IPS-15b (cell line): ENCODE data around the gene IHH.

ENCODE experiments used
- H3K27me3 ChIP-seq: one replicate; pipeline ENCODE4 v1.6.1; 2013; ENCODE audit warnings: low read length; ENCODE audit not compliant: control insufficient read depth, insufficient read depth
- H3K36me3 ChIP-seq: one replicate; pipeline ENCODE4 v1.6.1; 2013; ENCODE audit warnings: low read length; ENCODE audit not compliant: control insufficient read depth, insufficient read depth
- H3K4me1 ChIP-seq: one replicate; pipeline ENCODE4 v1.6.1; 2013; ENCODE audit warnings: mild to moderate bottlenecking, low read length; ENCODE audit not compliant: control insufficient read depth, insufficient read depth
- H3K4me3 ChIP-seq: one replicate; pipeline ENCODE4 v1.5.1; 2013; ENCODE audit warnings: low read depth, low read length
- H3K9ac ChIP-seq: one replicate; pipeline ENCODE4 v1.6.1; 2013; ENCODE audit warnings: low read depth, mild to moderate bottlenecking, low read length
- H3K9me3 ChIP-seq: one replicate; pipeline ENCODE4 v1.6.1; 2013; ENCODE audit warnings: mild to moderate bottlenecking, low read length; ENCODE audit not compliant: control insufficient read depth, insufficient read depth

Gene IHH

DNA sequence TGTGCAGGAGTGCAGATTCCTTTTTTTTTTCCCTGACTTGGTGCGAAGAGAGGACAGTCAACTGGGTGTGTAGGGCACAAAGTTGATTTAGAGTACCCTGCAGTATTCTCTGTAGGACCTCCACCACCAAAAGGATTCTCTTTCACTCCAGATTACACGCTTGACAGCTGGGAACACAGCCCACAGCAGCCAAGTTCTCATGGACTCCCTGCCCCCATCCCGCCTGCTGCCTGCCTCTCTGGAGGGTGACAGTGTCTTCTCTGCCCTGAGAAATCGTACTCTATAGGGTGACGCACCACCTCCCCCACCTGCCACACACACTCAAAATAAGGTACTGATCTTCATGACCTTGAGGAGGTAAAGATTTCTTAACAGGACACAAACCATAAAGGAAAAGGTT is 26.6 kb upstream of the IHH start:
- H3K9ac ChIP-seq = no peak overlapping the region
- no peaks in the 10 kb centered on the region for H3K27me3 ChIP-seq
- H3K36me3 ChIP-seq = no peaks in the 10 kb centered on the region
- no peaks in the 10 kb centered on the region for H3K9me3 ChIP-seq
- H3K4me1 ChIP-seq = no peaks in the 10 kb centered on the region
- H3K4me3 ChIP-seq = no peak overlapping the region

DNA sequence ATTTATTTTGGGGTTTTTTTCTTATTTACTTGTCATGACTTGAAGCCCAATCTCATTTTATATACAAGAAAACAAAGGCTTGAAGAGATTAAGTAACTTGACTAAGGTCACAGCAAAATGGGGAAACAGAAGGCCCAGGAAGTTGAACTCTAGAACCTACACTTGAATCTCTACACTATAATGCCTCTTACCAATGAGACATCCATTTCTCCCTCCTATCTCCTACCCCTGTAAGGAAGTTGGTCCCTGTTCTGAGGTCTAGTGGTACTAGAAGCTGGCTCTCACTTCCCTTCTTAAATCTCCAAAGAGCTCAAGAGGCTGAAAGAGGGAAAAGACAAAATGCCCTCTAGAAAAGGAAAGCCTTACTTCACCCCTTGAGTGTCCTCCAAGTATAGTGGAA is 25.5 kb upstream of the IHH start:
- H3K4me1 ChIP-seq = no peaks in the 10 kb centered on the region
- H3K4me3 ChIP-seq = no peak overlapping the region
- no peaks in the 10 kb centered on the region for H3K36me3 ChIP-seq
- no peaks in the 10 kb centered on the region for H3K27me3 ChIP-seq
- no peaks in the 10 kb centered on the region for H3K9me3 ChIP-seq
- no peak overlapping the region for H3K9ac ChIP-seq

DNA sequence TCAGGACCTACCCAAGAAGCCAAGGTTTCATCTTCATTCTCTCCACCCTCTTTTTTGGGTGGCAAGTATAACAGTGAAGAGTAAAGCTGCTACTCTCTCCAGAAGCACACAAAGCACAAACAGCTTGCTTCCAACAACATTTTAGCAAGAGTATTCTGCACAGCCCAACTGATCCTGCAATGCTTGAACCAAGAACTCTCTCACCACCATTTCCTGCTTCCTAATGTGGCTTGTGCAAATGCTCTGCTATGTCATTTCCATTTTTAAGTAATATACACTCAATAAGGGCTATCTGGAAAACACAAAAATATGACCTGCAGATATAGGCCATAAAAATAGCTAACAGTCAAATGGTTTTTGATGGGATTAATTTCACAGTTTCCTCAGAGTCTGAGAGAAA is 24.1 kb upstream of the IHH start:
- Histone ChIP-seq H3K9ac (no peak overlapping the region), H3K4me1 (no peaks in the 10 kb centered on the region), H3K36me3 (no peaks in the 10 kb centered on the region), H3K27me3 (no peaks in the 10 kb centered on the region), H3K4me3 (no peak overlapping the region), H3K9me3 (no peaks in the 10 kb centered on the region)

DNA sequence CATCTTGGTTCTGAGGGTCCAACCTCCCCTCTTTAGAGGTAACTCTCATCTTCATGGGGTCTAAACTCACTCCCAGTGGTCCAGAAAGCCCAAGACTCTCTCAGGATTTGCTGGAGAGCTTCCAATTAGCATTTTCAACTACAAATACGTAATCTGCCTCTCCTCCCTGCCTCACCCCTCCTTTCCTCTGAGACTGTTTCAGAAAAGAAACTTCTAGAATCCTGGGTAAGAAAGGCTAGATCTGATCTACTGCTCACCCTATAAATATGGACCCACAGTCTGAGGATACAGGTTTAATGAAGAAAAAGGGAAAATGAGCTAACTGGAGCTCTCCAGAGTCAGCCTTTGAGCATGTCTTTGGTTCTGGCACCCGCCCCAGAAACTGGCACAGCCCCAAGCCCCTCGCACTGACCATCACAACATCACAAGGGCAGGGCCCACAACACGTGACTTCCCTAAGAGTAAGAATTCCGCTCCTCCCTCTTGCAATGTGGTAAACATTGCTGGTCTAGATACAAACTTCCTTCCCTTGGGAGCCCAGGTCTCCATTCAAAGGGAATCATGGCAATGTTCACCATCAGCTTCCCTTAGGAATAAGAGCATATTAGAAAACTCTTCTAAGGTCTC is 21.7 kb upstream of the IHH start:
- Histone ChIP-seq H3K27me3 (no peaks in the 10 kb centered on the region), H3K36me3 (no peaks in the 10 kb centered on the region), H3K4me3 (no peak overlapping the region), H3K4me1 (no peaks in the 10 kb centered on the region), H3K9ac (no peak overlapping the region), H3K9me3 (no peaks in the 10 kb centered on the region)

DNA sequence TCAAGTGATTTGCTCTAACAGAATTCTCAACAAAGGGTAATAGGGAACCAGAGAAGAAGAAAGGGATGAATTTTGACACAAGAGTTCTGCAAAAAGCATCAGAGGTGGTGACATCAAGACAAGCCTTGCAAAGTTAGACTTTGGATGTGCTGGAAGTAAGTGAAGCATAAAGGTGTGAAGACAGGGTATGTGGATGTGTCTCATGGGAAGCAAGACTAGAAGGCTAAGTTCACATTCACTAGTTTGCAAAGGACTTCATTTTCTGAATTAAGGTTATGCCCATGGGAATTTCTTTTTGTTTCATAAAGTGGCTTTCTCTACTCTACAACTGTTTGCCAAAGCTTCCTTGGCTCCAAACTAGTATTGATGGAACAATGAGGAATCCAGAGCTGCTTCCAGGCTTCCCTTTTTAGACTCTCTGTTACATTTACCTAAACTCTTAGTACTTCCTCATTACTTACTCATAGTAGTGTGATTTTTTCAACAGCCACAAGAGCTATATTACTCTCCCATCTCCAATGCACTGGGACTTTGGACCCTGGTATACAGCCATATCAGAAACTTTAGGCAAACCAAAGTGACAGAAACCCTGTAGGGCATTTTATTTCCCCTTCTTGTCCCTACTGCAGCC is 21.1 kb upstream of the IHH start:
- peaks cover 1% of the 10 kb centered on the region for H3K36me3 ChIP-seq
- no peak overlapping the region for H3K9ac ChIP-seq
- no peak overlapping the region for H3K4me3 ChIP-seq
- no peaks in the 10 kb centered on the region for H3K27me3 ChIP-seq
- no peaks in the 10 kb centered on the region for H3K9me3 ChIP-seq
- H3K4me1 ChIP-seq = no peaks in the 10 kb centered on the region

GRCh38 chr2:219081096-219081495 is 20.4 kb upstream of the IHH start:
- H3K9ac ChIP-seq = no peak overlapping the region
- H3K36me3 ChIP-seq = peaks cover 2% of the 10 kb centered on the region
- no peaks in the 10 kb centered on the region for H3K27me3 ChIP-seq
- H3K9me3 ChIP-seq = no peaks in the 10 kb centered on the region
- H3K4me1 ChIP-seq = no peaks in the 10 kb centered on the region
- no peak overlapping the region for H3K4me3 ChIP-seq

DNA sequence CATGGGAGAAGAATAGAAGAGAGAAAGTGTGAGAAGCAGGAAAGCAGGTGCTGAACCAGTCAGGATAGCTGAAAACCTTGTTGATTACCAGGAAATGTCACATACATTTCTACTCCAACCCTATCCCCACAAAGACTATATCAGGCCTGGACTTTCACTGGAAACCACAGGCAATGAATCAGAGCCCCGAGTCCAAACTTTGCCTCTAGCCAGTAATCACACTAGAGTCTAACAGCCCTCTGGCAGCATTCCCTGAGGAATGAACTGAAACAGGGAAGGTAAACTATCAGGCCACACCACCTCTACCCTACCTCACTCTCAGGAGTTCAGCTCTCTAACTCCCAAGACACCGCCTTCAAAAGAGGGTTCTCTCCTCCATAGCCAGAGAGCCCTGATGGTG is 18.7 kb upstream of the IHH start:
- no peak overlapping the region for H3K9ac ChIP-seq
- H3K4me3 ChIP-seq = no peak overlapping the region
- H3K9me3 ChIP-seq = no peaks in the 10 kb centered on the region
- no peaks in the 10 kb centered on the region for H3K27me3 ChIP-seq
- H3K36me3 ChIP-seq = peaks cover 2% of the 10 kb centered on the region
- H3K4me1 ChIP-seq = no peaks in the 10 kb centered on the region

- Histone ChIP-seq H3K27me3 (no peaks in the 10 kb centered on the region), H3K36me3 (peaks cover 2% of the 10 kb centered on the region), H3K4me3 (no peak overlapping the region), H3K4me1 (peaks cover 3% of the 10 kb centered on the region), H3K9ac (no peak overlapping the region), H3K9me3 (no peaks in the 10 kb centered on the region)
Measured at GRCh38 chr2:219078951-219079350, 18.2 kb upstream of the IHH start.

- Histone ChIP-seq H3K9me3 (no peaks in the 10 kb centered on the region), H3K4me1 (peaks cover 4% of the 10 kb centered on the region), H3K27me3 (no peaks in the 10 kb centered on the region), H3K9ac (no peak overlapping the region), H3K36me3 (peaks cover 2% of the 10 kb centered on the region), H3K4me3 (no peak overlapping the region)
Measured at GRCh38 chr2:219078126-219078525, 17.4 kb upstream of the IHH start.

DNA sequence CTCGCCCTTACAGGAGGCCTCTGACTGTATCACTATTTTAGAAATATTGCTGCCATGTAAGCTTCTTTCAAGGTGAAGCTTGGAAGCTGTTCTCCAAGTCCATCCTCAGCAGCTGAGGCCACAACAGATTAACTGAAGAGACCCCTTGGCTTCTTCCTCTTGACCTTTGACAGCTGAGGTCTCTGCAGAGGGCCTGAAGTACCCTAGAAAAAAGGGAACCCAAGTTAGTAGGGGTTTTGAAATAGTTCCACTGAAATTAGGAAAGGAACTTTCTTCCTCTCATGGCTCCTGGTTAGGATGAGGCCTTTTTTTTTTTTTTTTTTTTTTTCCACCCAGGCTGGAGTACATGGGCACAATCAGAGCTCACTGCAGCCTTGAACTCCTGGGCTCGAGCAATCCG is 15.5 kb upstream of the IHH start:
- Histone ChIP-seq H3K9me3 (no peaks in the 10 kb centered on the region), H3K4me1 (peaks cover 4% of the 10 kb centered on the region)

GRCh38 chr2:219073413-219074129 is 12.8 kb upstream of the IHH start:
- Histone ChIP-seq H3K36me3 (peaks cover 2% of the 10 kb centered on the region), H3K9ac (peak overlapping the region; percentile 65), H3K9me3 (no peaks in the 10 kb centered on the region), H3K4me3 (no peak overlapping the region), H3K27me3 (no peaks in the 10 kb centered on the region), H3K4me1 (peaks cover 4% of the 10 kb centered on the region)

More for the DNA sequence above, 15.5 kb upstream of the IHH start:
- Histone ChIP-seq H3K9ac (no peak overlapping the region), H3K36me3 (peaks cover 2% of the 10 kb centered on the region), H3K27me3 (no peaks in the 10 kb centered on the region), H3K4me3 (no peak overlapping the region)

DNA sequence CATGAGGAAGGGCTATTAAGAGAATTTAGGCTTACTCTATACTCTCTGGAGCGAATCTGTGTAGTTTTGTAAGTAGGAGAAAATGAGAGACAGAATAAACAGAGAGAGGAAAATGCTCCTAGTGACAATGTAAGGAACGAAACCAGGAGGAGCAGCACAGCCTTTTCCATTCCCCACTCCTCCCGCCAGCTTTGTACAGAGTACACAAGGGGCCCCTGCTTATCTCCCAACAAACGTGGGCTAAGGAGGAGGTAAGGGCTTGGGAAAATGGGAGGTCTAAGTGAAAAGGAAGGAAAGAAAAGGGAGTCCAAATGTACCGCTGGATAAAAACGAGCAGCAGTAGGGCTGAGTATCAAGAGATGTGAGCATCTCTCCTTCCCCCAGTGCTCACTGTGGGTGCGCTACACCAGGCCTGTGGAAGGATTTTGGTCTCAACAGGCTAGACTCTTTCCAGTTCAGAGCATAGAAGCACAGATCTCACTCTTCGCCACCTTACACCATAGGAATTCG is 12.1 kb upstream of the IHH start:
- Histone ChIP-seq H3K27me3 (no peaks in the 10 kb centered on the region), H3K9ac (peak overlapping the region; percentile 18), H3K4me3 (no peak overlapping the region), H3K36me3 (peaks cover 2% of the 10 kb centered on the region), H3K9me3 (no peaks in the 10 kb centered on the region), H3K4me1 (peaks cover 4% of the 10 kb centered on the region)
